GM12878 (cell line): ENCODE results near the gene LONP1. TPM values are rescaled to one million over a fixed set of nuclear protein-coding genes. Genes with fewer than 3 reads are reported as not detected.
A peak's percentile ranks its signal among the peaks of the same experiment; 100 is the strongest.

Experiments used
- BHLHE40 ChIP-seq, 2 experiments: fragments of 450-650 bp in 1 of 2; IDR thresholded peaks; 2 replicates each; pipeline ENCODE4 v1.6.1; 2011 to 2017; ENCODE audit warnings: low read depth in 2 of 2, borderline replicate concordance in 1 of 2, improper control_type of control experiment in 1 of 2, low read length in 1 of 2, mild to moderate bottlenecking in 1 of 2
- CBFB ChIP-seq: IDR thresholded peaks from 2 replicates; pipeline ENCODE4 v1.6.1; 2016; ENCODE audit warnings: antibody characterized with exemption, low read depth
- E2F4 ChIP-seq: IDR thresholded peaks from 2 replicates; pipeline ENCODE4 v1.6.1; 2012; ENCODE audit warnings: low read depth, low read length, improper control_type of control experiment
- EED ChIP-seq: sonication (generic); IDR thresholded peaks from 2 replicates; pipeline ENCODE4 v1.6.1; 2016; ENCODE audit warnings: antibody characterized with exemption, low read depth
- GATAD2B ChIP-seq: fragments of 450-650 bp; conservative IDR thresholded peaks from 2 replicates; pipeline ENCODE4 v1.6.1; 2017; ENCODE audit warnings: low read depth, mild to moderate bottlenecking, moderate library complexity
- HDAC6 ChIP-seq: fragments of 200-600 bp; sonication (generic); IDR thresholded peaks from one replicate; pipeline ENCODE4 v1.8.0; 2017; ENCODE audit warnings: antibody characterized with exemption; ENCODE audit not compliant: unreplicated experiment
- KDM1A ChIP-seq: fragments of 200-600 bp; sonication (generic); IDR thresholded peaks from 2 replicates; pipeline ENCODE4 v1.6.1; 2016; ENCODE audit warnings: borderline replicate concordance
- MEF2B ChIP-seq: fragments of 450-650 bp; IDR thresholded peaks from 2 replicates; pipeline ENCODE4 v1.6.1; 2018; ENCODE audit warnings: mild to moderate bottlenecking, moderate library complexity; ENCODE audit not compliant: partially characterized antibody, poor library complexity, severe bottlenecking
- MXI1 ChIP-seq: fragments of 150-350 bp; IDR thresholded peaks from 2 replicates; pipeline ENCODE4 v1.6.1; 2011; ENCODE audit warnings: low read depth, mild to moderate bottlenecking, inconsistent platforms, low read length, improper control_type of control experiment
- MYC ChIP-seq: IDR thresholded peaks from 2 replicates; pipeline ENCODE4 v1.6.1; 2011; ENCODE audit warnings: mild to moderate bottlenecking, low read length, moderate library complexity, inconsistent platforms; ENCODE audit not compliant: insufficient read depth, insufficient replicate concordance, insufficient read length, severe bottlenecking
- NBN ChIP-seq: fragments of 450-650 bp; IDR thresholded peaks from 2 replicates; pipeline ENCODE4 v1.6.1; 2016
- NR2C1 ChIP-seq: fragments of 450-650 bp; IDR thresholded peaks from 2 replicates; pipeline ENCODE4 v1.6.1; 2017; ENCODE audit warnings: antibody characterized with exemption, mild to moderate bottlenecking, moderate library complexity
- RCOR1 ChIP-seq: conservative IDR thresholded peaks from 2 replicates; pipeline ENCODE4 v1.6.1; 2012; ENCODE audit warnings: low read depth, low read length, improper control_type of control experiment
- SIN3A ChIP-seq: IDR thresholded peaks from 2 replicates; pipeline ENCODE4 v1.6.1; 2012; ENCODE audit warnings: low read depth, low read length, improper control_type of control experiment
- SIX5 ChIP-seq: IDR thresholded peaks from 2 replicates; pipeline ENCODE4 v1.6.1; 2011; ENCODE audit warnings: mild to moderate bottlenecking, low read depth, low read length, moderate library complexity; ENCODE audit not compliant: severe bottlenecking
- YY1 ChIP-seq: IDR thresholded peaks from 2 replicates; pipeline ENCODE4 v1.6.1; 2011; ENCODE audit warnings: low read depth, mild to moderate bottlenecking, low read length
- polyA plus RNA-seq, 11 experiments: library from polyadenylated mRNA; depleted of rRNA in 4 of 11; unstranded in 6 of 11; stranded (reverse) in 5 of 11; fragments of >200 nt; fragmentation: Nextera tagmentation in 4 of 11; fragmentation: Illumina TruSeq in 1 of 11; extraction: Ambion mirVana in 4 of 11; extraction: Trizol in 1 of 11; gene quantifications; 1 replicate in 1 of 11; 2 replicates in 10 of 11; pipeline versions ENCODE4 v1.2.1 to v1.2.3, GENCODE V29; 2011 to 2016; ENCODE audit warnings: inconsistent platforms in 2 of 11, missing spikeins in 2 of 11, low read depth in 1 of 11
- total RNA-seq, 4 experiments: library from RNA; depleted of rRNA in 3 of 4; stranded (reverse); fragments of >200 nt in 3 of 4; fragmentation: Illumina TruSeq in 1 of 4; extraction: Trizol in 1 of 4; gene quantifications; 2 replicates each; pipeline versions ENCODE4 v1.2.1 to v1.2.3, GENCODE V29; 2013 to 2021
- TF ChIP-seq, protein P1 (sequence below): fragments of 450-650 bp; formaldehyde crosslinking; IDR thresholded peaks from 2 replicates; pipeline ENCODE4 v1.5.0; 2022; ENCODE audit warnings: mild to moderate bottlenecking, missing genetic modification characterization
- TF ChIP-seq, protein P2 (sequence below): fragments of 450-650 bp; IDR thresholded peaks from 2 replicates; pipeline ENCODE4 v1.6.1; 2017; ENCODE audit warnings: mild to moderate bottlenecking, moderate library complexity

The LONP1 gene
- total and polyA plus RNA-seq, 10 of the 15 experiments (the other 5 are each of a cell fraction or from before 2014, with no cell fraction given): 0.61 to 136 (median 59.5) TPM

DNA sequence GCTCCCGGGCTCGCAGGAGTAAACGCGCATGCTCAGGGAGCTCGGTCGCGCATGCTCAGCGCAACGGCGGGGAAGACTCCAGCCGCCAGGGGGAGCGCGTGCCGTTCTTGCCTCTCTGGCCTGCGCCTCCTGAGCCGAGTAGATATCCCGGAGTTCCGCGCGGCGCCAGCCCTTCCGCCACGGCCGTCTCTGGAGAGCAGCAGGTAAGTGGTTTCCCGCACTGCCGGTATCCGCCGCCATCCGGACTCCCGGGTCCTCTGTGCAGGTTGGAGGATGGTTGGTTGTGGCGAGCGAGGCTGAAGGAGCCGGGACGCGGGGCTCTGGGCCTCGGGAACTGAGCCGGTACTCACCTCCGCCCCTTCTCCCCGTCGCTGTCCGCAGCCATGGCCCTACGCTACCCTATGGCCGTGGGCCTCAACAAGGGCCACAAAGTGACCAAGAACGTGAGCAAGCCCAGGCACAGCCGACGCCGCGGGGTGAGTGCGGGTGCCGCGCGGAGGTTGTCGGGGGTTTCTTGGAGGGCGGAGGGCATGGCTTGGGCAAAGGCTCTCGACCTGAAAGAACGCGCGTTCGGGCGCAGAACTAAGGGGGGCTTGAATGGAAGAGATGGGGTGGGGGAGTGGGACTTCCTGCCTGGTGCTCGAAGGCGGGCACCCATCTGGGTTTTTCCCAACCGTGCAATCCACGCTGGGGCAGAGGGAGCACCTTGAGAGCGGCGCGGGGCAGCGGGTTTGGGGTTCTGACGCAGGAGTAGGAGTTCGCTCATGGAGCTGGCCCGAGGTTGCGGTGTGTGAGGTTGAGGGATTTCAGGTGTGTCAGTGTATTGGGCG is 29.6 kb downstream of the LONP1 start, which contains the start of gene RPL36 (continued):
- TF ChIP-seq HDAC6: peak; percentile 80
- no peak for TF ChIP-seq E2F4
- TF ChIP-seq SIN3A: peak; percentile 63; the same call in 1 of the 2 replicates
- 0 out of 2 replicates have a peak, but pooled peaks have one; percentile 15 for TF ChIP-seq EED
- peak; percentile 53 for TF ChIP-seq NR2C1
- peak; percentile 91 for TF ChIP-seq GATAD2B
- TF ChIP-seq SIX5: peak; percentile 30
- TF ChIP-seq, protein P1, sequence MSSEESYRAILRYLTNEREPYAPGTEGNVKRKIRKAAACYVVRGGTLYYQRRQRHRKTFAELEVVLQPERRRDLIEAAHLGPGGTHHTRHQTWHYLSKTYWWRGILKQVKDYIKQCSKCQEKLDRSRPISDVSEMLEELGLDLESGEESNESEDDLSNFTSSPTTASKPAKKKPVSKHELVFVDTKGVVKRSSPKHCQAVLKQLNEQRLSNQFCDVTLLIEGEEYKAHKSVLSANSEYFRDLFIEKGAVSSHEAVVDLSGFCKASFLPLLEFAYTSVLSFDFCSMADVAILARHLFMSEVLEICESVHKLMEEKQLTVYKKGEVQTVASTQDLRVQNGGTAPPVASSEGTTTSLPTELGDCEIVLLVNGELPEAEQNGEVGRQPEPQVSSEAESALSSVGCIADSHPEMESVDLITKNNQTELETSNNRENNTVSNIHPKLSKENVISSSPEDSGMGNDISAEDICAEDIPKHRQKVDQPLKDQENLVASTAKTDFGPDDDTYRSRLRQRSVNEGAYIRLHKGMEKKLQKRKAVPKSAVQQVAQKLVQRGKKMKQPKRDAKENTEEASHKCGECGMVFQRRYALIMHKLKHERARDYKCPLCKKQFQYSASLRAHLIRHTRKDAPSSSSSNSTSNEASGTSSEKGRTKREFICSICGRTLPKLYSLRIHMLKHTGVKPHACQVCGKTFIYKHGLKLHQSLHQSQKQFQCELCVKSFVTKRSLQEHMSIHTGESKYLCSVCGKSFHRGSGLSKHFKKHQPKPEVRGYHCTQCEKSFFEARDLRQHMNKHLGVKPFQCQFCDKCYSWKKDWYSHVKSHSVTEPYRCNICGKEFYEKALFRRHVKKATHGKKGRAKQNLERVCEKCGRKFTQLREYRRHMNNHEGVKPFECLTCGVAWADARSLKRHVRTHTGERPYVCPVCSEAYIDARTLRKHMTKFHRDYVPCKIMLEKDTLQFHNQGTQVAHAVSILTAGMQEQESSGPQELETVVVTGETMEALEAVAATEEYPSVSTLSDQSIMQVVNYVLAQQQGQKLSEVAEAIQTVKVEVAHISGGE (CRISPR knock-in tag): no peak
- peak; percentile 66 for TF ChIP-seq MEF2B
- TF ChIP-seq KDM1A: no peak
- peak; percentile 95 for TF ChIP-seq MYC
- peak; percentile 84 for TF ChIP-seq YY1
- 0 out of 2 replicates have a peak, but pooled peaks have one; percentile 20 for TF ChIP-seq RCOR1
- peak in 1 of 2 experiments; percentile 66; a peak in 2 of 4 replicates for TF ChIP-seq BHLHE40 (IDR thresholded peaks at IDR 0.05; ENCODE audit: borderline replicate concordance in 1 of 2, low read depth in 2 of 2, low read length in 1 of 2)
- TF ChIP-seq NBN: peak; percentile 92
- TF ChIP-seq, protein P2, sequence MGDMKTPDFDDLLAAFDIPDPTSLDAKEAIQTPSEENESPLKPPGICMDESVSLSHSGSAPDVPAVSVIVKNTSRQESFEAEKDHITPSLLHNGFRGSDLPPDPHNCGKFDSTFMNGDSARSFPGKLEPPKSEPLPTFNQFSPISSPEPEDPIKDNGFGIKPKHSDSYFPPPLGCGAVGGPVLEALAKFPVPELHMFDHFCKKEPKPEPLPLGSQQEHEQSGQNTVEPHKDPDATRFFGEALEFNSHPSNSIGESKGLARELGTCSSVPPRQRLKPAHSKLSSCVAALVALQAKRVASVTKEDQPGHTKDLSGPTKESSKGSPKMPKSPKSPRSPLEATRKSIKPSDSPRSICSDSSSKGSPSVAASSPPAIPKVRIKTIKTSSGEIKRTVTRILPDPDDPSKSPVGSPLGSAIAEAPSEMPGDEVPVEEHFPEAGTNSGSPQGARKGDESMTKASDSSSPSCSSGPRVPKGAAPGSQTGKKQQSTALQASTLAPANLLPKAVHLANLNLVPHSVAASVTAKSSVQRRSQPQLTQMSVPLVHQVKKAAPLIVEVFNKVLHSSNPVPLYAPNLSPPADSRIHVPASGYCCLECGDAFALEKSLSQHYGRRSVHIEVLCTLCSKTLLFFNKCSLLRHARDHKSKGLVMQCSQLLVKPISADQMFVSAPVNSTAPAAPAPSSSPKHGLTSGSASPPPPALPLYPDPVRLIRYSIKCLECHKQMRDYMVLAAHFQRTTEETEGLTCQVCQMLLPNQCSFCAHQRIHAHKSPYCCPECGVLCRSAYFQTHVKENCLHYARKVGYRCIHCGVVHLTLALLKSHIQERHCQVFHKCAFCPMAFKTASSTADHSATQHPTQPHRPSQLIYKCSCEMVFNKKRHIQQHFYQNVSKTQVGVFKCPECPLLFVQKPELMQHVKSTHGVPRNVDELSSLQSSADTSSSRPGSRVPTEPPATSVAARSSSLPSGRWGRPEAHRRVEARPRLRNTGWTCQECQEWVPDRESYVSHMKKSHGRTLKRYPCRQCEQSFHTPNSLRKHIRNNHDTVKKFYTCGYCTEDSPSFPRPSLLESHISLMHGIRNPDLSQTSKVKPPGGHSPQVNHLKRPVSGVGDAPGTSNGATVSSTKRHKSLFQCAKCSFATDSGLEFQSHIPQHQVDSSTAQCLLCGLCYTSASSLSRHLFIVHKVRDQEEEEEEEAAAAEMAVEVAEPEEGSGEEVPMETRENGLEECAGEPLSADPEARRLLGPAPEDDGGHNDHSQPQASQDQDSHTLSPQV: 0 out of 2 replicates have a peak, but pooled peaks have one; percentile 56
- TF ChIP-seq MXI1: peak; percentile 94
- TF ChIP-seq CBFB: peak; percentile 94
